ENCODE results near the gene SYNGR3. TPM values are rescaled to one million over a fixed set of nuclear protein-coding genes. Genes with fewer than 3 reads are reported as not detected.

Gene SYNGR3
- polyA plus RNA-seq, 1 donor (not counting 4 experiments of a cell fraction or from before 2014, with no cell fraction given), result 0.30 TPM

GRCh38 chr16:2042986-2043666 is 53.4 kb downstream of the SYNGR3 start:
- no peak for FAIRE-seq
- H3K9me1 ChIP-seq (ENCODE audit: control insufficient read depth, extremely low read depth, insufficient read depth, low read length), result no peaks in the 10 kb centered on the region
- TF ChIP-seq CTCF (optimal IDR thresholded peaks at IDR 0.05 in 1 of 3, IDR thresholded peaks at IDR 0.05 in 1 of 3, conservative IDR thresholded peaks at IDR 0.05 in 1 of 3; ENCODE audit: extremely low read depth in 1 of 3, insufficient read depth in 2 of 3, low read length in 3 of 3) (no peak), EZH2 (IDR thresholded peaks at IDR 0.05; ENCODE audit: low read length) (no peak)
- no peak overlapping the region for H3K9ac ChIP-seq (ENCODE audit: control insufficient read depth, extremely low read depth, insufficient read depth, low read length)
- dilution Hi-C loops (cut with MboI; ENCODE audit: extremely low pct_ligation_motif_present, low sequenced_read_pairs), result no loop called here
- no peaks in the 10 kb centered on the region for H3K27me3 ChIP-seq (ENCODE audit: control insufficient read depth, extremely low read depth, insufficient read depth, low read length)
- no peaks in the 10 kb centered on the region for H4K20me1 ChIP-seq (ENCODE audit: control insufficient read depth, extremely low read depth, insufficient read depth, low read length)
- no peak overlapping the region for H2AFZ ChIP-seq (ENCODE audit: control insufficient read depth, low read length)
- no peak overlapping the region for H3K4me2 ChIP-seq (ENCODE audit: control insufficient read depth, extremely low read depth, insufficient read depth, low read depth, low read length)
- DNase-seq (ENCODE audit: low read depth, low spot score), result no peak
- peaks cover 1% of the 10 kb centered on the region for H3K79me2 ChIP-seq (ENCODE audit: control insufficient read depth, insufficient read depth, low read length)
- H3K27ac ChIP-seq (ENCODE audit: control insufficient read depth, insufficient read depth, low read length), result no peak overlapping the region
- no peaks in the 10 kb centered on the region for H3K36me3 ChIP-seq (ENCODE audit: control insufficient read depth in 2 of 2, extremely low read depth in 1 of 2, insufficient read depth in 2 of 2, low read length in 2 of 2)
- peaks cover 4% of the 10 kb centered on the region for H3K4me1 ChIP-seq (ENCODE audit: control insufficient read depth, extremely low read depth, insufficient read depth, low read length)
- H3K9me3 ChIP-seq (ENCODE audit: control insufficient read depth, low read depth, low read length), result no peaks in the 10 kb centered on the region
- H3K4me3 ChIP-seq (ENCODE audit: control insufficient read depth in 2 of 3, extremely low read depth in 1 of 3, insufficient read depth in 2 of 3, low read depth in 1 of 3, low read length in 3 of 3), result no peak overlapping the region

Small RNAs within 50 kb of the gene (small RNA-seq; reads per million reads assigned to genes)
- gene AC005363.2 (ENCODE audit: insufficient read length in 3 of 3, low read depth in 3 of 3, low replicate concordance in 1 of 3) (0 reads per million in 3 experiments), gene RN7SL219P (ENCODE audit: insufficient read length in 3 of 3, low read depth in 3 of 3, low replicate concordance in 1 of 3) (0 reads per million in 3 experiments), gene SNORA10 (ENCODE audit: insufficient read length in 3 of 3, low read depth in 3 of 3, low replicate concordance in 1 of 3) (0 reads per million in 3 experiments), gene SNORA64 (ENCODE audit: insufficient read length in 3 of 3, low read depth in 3 of 3, low replicate concordance in 1 of 3) (0 reads per million in 3 experiments)

Other genes starting within 250 kb of the SYNGR3 start
- gene NME3, start 218.4 kb upstream of the SYNGR3 start, polyA plus RNA-seq, result 9.8 to 32.7 TPM (median 10.1 TPM) in 3 replicates
- gene EME2, start 217.2 kb upstream of the SYNGR3 start, polyA plus RNA-seq, result 6.3 to 19.3 TPM (median 7.6 TPM) in 3 replicates
- gene MRPS34, start 216.8 kb upstream of the SYNGR3 start, polyA plus RNA-seq, result 62.9 to 74.3 TPM (median 68.0 TPM) in 3 replicates
- gene SPSB3, start 207.4 kb upstream of the SYNGR3 start, polyA plus RNA-seq, result 9.5 to 18.3 TPM (median 12.2 TPM) in 3 replicates
- 24.4 to 39.4 TPM (median 34.9 TPM) in 3 replicates for gene NUBP2, start 207.0 kb upstream of the SYNGR3 start, polyA plus RNA-seq
- gene IGFALS, start 196.3 kb upstream of the SYNGR3 start, polyA plus RNA-seq, result not detected in 3 replicates
- gene HAGH, start 163.1 kb upstream of the SYNGR3 start, polyA plus RNA-seq, result 17.7 to 31.2 TPM (median 22.2 TPM) in 3 replicates
- gene FAHD1, start 162.8 kb upstream of the SYNGR3 start, polyA plus RNA-seq, result 29.4 to 59.5 TPM (median 36.8 TPM) in 3 replicates
- not detected in 3 replicates for gene MEIOB, start 117.8 kb upstream of the SYNGR3 start, polyA plus RNA-seq
- gene HS3ST6, start 71.6 kb upstream of the SYNGR3 start, polyA plus RNA-seq, result 0.09 TPM in 1 of 3 replicates, not detected in the others
- gene MSRB1, start 46.8 kb upstream of the SYNGR3 start, polyA plus RNA-seq, result 23.9 to 45.4 TPM (median 25.2 TPM) in 3 replicates
- gene RPL3L, start 35.3 kb upstream of the SYNGR3 start, polyA plus RNA-seq, result 0.34 to 0.38 TPM (median 0.37 TPM) in 3 replicates
- gene NDUFB10, start 30.4 kb upstream of the SYNGR3 start, polyA plus RNA-seq, result 97.9 to 161 TPM (median 107 TPM) in 3 replicates
- gene RPS2, start 25.1 kb upstream of the SYNGR3 start, polyA plus RNA-seq, result 2,750 to 6,036 TPM (median 3,573 TPM) in 3 replicates
- not detected in 3 replicates for gene RNF151, start 23.1 kb upstream of the SYNGR3 start, polyA plus RNA-seq
- gene TBL3, start 17.9 kb upstream of the SYNGR3 start, polyA plus RNA-seq, result 27.8 to 45.1 TPM (median 40.1 TPM) in 3 replicates
- 0.38 to 1.1 TPM (median 0.54 TPM) in 3 replicates for gene NOXO1, start 8.5 kb upstream of the SYNGR3 start, polyA plus RNA-seq
- 10.3 to 13.4 TPM (median 12.0 TPM) in 3 replicates for gene GFER, start 5.8 kb upstream of the SYNGR3 start, polyA plus RNA-seq
- gene ZNF598, start 19.9 kb downstream of the SYNGR3 start, polyA plus RNA-seq, result 18.0 to 35.5 TPM (median 24.0 TPM) in 3 replicates
- 0.23 TPM in 1 of 3 replicates, not detected in the others for gene NPW, start 29.8 kb downstream of the SYNGR3 start, polyA plus RNA-seq
- gene NHERF2, start 36.9 kb downstream of the SYNGR3 start, polyA plus RNA-seq, result 5.9 to 10.1 TPM (median 9.0 TPM) in 3 replicates
- 8.5 to 16.0 TPM (median 10.9 TPM) in 3 replicates for gene NTHL1, start 57.9 kb downstream of the SYNGR3 start, polyA plus RNA-seq
- gene TSC2, start 58.0 kb downstream of the SYNGR3 start, polyA plus RNA-seq, result 22.6 to 28.8 TPM (median 23.3 TPM) in 3 replicates
- gene PKD1, start 145.9 kb downstream of the SYNGR3 start, polyA plus RNA-seq, result 10.6 to 22.9 TPM (median 16.4 TPM) in 3 replicates
- gene RAB26, start 158.7 kb downstream of the SYNGR3 start, polyA plus RNA-seq, result 0.44 to 0.91 TPM (median 0.58 TPM) in 3 replicates
- gene TRAF7, start 165.8 kb downstream of the SYNGR3 start, polyA plus RNA-seq, result 38.4 to 52.1 TPM (median 45.9 TPM) in 3 replicates
- gene CASKIN1, start 206.6 kb downstream of the SYNGR3 start, polyA plus RNA-seq, result 0.01 to 0.45 TPM (median 0.04 TPM) in 3 replicates
- gene MLST8, start 215.5 kb downstream of the SYNGR3 start, polyA plus RNA-seq, result 35.7 to 68.9 TPM (median 54.7 TPM) in 3 replicates
- gene BRICD5, start 220.9 kb downstream of the SYNGR3 start, polyA plus RNA-seq, result 1.8 to 5.9 TPM (median 3.5 TPM) in 3 replicates
- 10.3 to 18.0 TPM (median 10.4 TPM) in 3 replicates for gene PGP, start 224.9 kb downstream of the SYNGR3 start, polyA plus RNA-seq
- 10.5 to 24.7 TPM (median 11.1 TPM) in 3 replicates for gene E4F1, start 233.6 kb downstream of the SYNGR3 start, polyA plus RNA-seq
- gene DNASE1L2, start 246.5 kb downstream of the SYNGR3 start, polyA plus RNA-seq, result 0.31 to 1.1 TPM (median 0.41 TPM) in 3 replicates